H7 (cell line): ENCODE results near the gene TECR. TPM values are rescaled to one million over a fixed set of nuclear protein-coding genes. Genes with fewer than 3 reads are reported as not detected.

Source experiments
- DNase-seq: peaks from one replicate; pipeline ENCODE4 v3.0.0; 2012
- H3K27me3 ChIP-seq: 2 replicates; pipeline ENCODE4 v1.6.0; 2011; ENCODE audit warnings: mild to moderate bottlenecking, low read length; ENCODE audit not compliant: control insufficient read depth, insufficient read depth
- H3K36me3 ChIP-seq: replicated peaks from 2 replicates; pipeline ENCODE4 v1.5.1; 2011; ENCODE audit warnings: low read length; ENCODE audit not compliant: control insufficient read depth, insufficient read depth
- H3K4me3 ChIP-seq: 2 replicates; pipeline ENCODE4 v1.5.1; 2011; ENCODE audit warnings: low read depth, mild to moderate bottlenecking, control low read depth, low read length, moderate library complexity; ENCODE audit not compliant: insufficient read depth
- total RNA-seq: library from RNA; depleted of rRNA; stranded (reverse); fragments of >200 nt; shearing (Covaris generic); gene quantifications from 2 replicates; pipeline ENCODE4 v1.2.3, GENCODE V29; 2014; rRNA removed

TECR gene
- total RNA-seq, result 88.2 and 99.4 TPM in 2 replicates

- Histone ChIP-seq H3K36me3 (no peaks in the 10 kb centered on the region), H3K4me3 (peak within 1 kb of the TSS; percentile 90), H3K27me3 (no peaks in the 10 kb centered on the region)
- peak; percentile 98 for DNase-seq
Observed at GRCh38 chr19:14529254-14530004, at the start of gene TECR. Gene TECR (plus strand): TSS chr19:14529594. CDS start chr19:14529697, 103 bp downstream.

GRCh38 chr19:14479975-14480699 lies 49.3 kb upstream of the TECR start:
- Histone ChIP-seq H3K4me3 (no peak overlapping the region), H3K27me3 (no peaks in the 10 kb centered on the region), H3K36me3 (peaks cover 3% of the 10 kb centered on the region)
- peak; percentile 99 for DNase-seq

GRCh38 chr19:14480700-14481079 lies 48.7 kb upstream of the TECR start:
- Histone ChIP-seq H3K36me3 (peaks cover 3% of the 10 kb centered on the region), H3K4me3 (no peak overlapping the region), H3K27me3 (no peaks in the 10 kb centered on the region)
- DNase-seq, result peak; percentile 64

GRCh38 chr19:14482172-14482941 lies 47.0 kb upstream of the TECR start:
- H3K27me3 ChIP-seq, result no peaks in the 10 kb centered on the region
- DNase-seq, result peak; percentile 43
- H3K4me3 ChIP-seq, result no peak overlapping the region
- peaks cover 3% of the 10 kb centered on the region for H3K36me3 ChIP-seq

GRCh38 chr19:14487370-14488125 lies 41.8 kb upstream of the TECR start:
- no peak for DNase-seq
- no peaks in the 10 kb centered on the region for H3K27me3 ChIP-seq

GRCh38 chr19:14492756-14493337 lies 36.5 kb upstream of the TECR start:
- peak; percentile 17 for DNase-seq
- Histone ChIP-seq H3K4me3 (no peak overlapping the region), H3K36me3 (peaks cover 5% of the 10 kb centered on the region), H3K27me3 (no peaks in the 10 kb centered on the region)

More at GRCh38 chr19:14487370-14488125, 41.8 kb upstream of the TECR start:
- peaks cover 5% of the 10 kb centered on the region for H3K36me3 ChIP-seq
- H3K4me3 ChIP-seq, result no peak overlapping the region

GRCh38 chr19:14494411-14494810 lies 35.0 kb upstream of the TECR start:
- DNase-seq, result no peak
- H3K27me3 ChIP-seq, result no peaks in the 10 kb centered on the region
- peaks cover 2% of the 10 kb centered on the region for H3K36me3 ChIP-seq
- H3K4me3 ChIP-seq, result no peak overlapping the region

- peak overlapping the region; percentile 58 for H3K4me3 ChIP-seq
- peaks cover 2% of the 10 kb centered on the region for H3K36me3 ChIP-seq
- DNase-seq, result peak; percentile 78
- H3K27me3 ChIP-seq, result no peaks in the 10 kb centered on the region
Observed at GRCh38 chr19:14494910-14495671, 34.3 kb upstream of the TECR start.

GRCh38 chr19:14495672-14496028 lies 33.7 kb upstream of the TECR start:
- H3K4me3 ChIP-seq, result peak overlapping the region; percentile 58
- peaks cover 2% of the 10 kb centered on the region for H3K36me3 ChIP-seq
- H3K27me3 ChIP-seq, result no peaks in the 10 kb centered on the region
- no peak for DNase-seq

GRCh38 chr19:14496029-14496833 lies 33.2 kb upstream of the TECR start, which contains the start of gene GIPC1:
Gene GIPC1 (minus strand): TSS chr19:14496127. CDS start chr19:14482976, 13,151 bp downstream.
- no peaks in the 10 kb centered on the region for H3K27me3 ChIP-seq
- peaks cover 2% of the 10 kb centered on the region for H3K36me3 ChIP-seq
- DNase-seq, result peak; percentile 100
- peak within 1 kb of the TSS; percentile 58 for H3K4me3 ChIP-seq

GRCh38 chr19:14496834-14497227 lies 32.6 kb upstream of the TECR start:
- DNase-seq, result no peak
- H3K4me3 ChIP-seq, result peak overlapping the region; percentile 39; the same call in 1 of the 2 replicates
- peaks cover 1% of the 10 kb centered on the region; the same call in 1 of the 2 replicates for H3K36me3 ChIP-seq
- no peaks in the 10 kb centered on the region for H3K27me3 ChIP-seq

- DNase-seq, result peak; percentile 59
- Histone ChIP-seq H3K36me3 (no peaks in the 10 kb centered on the region), H3K27me3 (no peaks in the 10 kb centered on the region), H3K4me3 (no peak overlapping the region)
Observed at GRCh38 chr19:14497228-14497921, 32.0 kb upstream of the TECR start.
